GM18909 (cell line): ENCODE measurements around the gene G3BP2.
"Not testable (repeated sequence)": the region's sequence is repeated elsewhere in the genome, so short reads cannot be mapped to it uniquely, and the experiment has no call there.

Experiments used
- ATAC-seq: cut with Tn5 transposase; IDR thresholded peaks from one replicate; pipeline ENCODE4 v1.9.1; 2021; ENCODE audit warnings: mild to moderate bottlenecking; ENCODE audit not compliant: unreplicated experiment, poor library complexity

Gene G3BP2

GRCh38 chr4:75685546-75686189, 12.5 kb upstream of the G3BP2 start:
- no peak for ATAC-seq

- no peak for ATAC-seq
Measured at GRCh38 chr4:75683482-75684155, 10.4 kb upstream of the G3BP2 start.

- ATAC-seq: no peak
Measured at GRCh38 chr4:75679876-75680575, 6.8 kb upstream of the G3BP2 start.

GRCh38 chr4:75678965-75679364, 5.8 kb upstream of the G3BP2 start:
- no peak for ATAC-seq

DNA sequence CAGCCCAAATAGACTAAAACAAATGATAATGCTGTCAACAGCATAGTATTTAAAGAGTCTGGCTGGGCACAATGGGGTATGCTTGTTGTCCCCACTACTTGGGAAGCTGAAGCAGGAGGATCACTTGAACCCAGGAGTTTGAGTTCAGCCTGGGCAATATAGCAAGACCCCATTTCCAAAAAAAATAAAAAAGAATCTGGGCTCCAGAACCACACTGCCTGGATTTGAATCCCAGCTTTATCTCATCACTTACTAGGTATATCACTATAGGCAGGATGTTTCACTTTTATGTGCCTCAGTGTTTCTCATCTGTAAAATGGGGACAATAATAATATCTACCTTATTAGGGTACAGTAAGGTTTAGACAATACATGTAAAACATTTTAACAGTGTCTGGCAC, 5.3 kb upstream of the G3BP2 start:
- no peak for ATAC-seq

DNA sequence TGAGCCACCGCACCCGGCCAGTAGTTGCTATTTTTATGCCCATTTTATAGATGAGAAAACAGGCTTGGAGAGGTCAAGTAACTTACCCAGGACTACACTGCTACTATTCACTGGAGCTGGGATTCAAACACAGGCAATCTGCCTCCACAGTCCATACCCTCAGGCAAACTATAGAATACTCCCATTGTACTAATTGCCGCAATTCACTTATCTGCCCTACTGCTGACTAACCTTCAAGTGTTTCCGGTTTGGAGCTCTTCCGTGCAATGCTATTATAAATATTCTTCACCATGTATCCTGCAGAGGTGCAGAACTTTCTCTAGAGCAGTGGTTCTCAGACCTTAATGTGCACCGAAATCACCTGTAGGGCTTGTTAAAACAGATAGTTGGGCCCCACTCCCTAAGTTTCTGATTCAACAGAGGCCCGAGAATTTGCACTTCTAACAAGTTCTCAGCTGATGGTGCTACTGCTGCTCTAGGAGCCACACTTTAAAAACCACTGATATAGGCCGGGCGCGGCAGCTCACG, 1.9 kb upstream of the G3BP2 start:
- no peak for ATAC-seq

DNA sequence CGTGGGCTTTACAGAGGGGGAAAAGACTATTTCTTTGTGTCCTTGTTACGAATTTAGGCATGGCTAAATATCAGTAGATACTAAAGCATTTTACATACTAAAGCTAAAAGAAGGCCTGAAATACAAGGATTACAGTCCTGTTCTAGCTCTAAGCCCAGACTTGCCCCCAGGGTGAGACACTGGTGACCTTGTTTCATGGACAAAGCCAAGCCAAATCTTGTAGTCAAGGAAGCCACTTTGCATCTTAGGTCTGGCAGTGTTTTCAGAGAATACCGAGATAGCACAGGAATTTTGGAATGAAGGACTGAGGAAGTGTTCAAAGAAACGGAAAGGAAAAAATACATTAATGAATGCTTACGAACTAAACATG, 733 bp upstream of the G3BP2 start:
- no peak for ATAC-seq

GRCh38 chr4:75672461-75673026, 667 bp downstream of the G3BP2 start:
- peak; percentile 31 for ATAC-seq

GRCh38 chr4:75671802-75672421, 1.3 kb downstream of the G3BP2 start:
- no peak for ATAC-seq

GRCh38 chr4:75668596-75668995, 4.6 kb downstream of the G3BP2 start:
- ATAC-seq: no peak

DNA sequence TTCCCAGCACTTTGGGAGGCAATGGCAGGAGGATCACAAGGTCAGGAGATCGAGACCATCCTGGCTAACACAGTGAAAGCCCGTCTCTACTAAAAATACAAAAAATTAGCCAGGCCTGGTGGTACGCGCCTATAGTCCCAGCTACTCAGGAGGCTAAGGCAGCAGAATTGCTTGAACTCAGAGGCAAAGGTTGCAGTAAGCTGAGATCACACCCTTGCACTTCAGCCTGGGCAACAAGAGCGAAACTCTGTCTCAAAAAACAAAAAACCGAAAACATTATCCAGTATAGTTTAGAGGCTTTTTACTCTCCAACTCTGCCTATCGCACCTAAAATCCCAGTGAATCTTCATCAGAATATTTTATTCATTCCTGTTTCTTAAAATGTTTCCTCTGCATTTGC, 5.6 kb downstream of the G3BP2 start:
- not testable (repeated sequence) for ATAC-seq

DNA sequence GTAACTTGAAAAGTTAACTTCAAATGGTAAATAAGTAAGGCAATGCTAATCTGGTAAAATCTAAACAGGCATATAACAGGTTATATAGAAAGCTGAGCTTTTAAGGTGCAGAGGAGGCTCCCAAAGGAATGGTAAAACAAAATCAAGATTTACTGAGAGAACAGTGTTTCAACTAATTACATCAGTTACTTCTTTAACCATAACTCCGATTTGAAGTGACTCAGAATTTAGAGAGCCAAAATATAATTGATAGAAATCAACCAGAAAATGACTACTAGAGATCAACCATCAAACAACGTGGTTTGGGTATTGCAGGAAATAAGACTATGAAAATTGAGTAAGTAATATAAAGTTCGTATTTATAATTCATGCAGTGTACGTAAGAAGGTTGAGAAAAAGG, 6.9 kb downstream of the G3BP2 start:
- no peak for ATAC-seq

GRCh38 chr4:75664604-75665003, 8.6 kb downstream of the G3BP2 start:
- ATAC-seq: not testable (repeated sequence)

- ATAC-seq: no peak
Measured at GRCh38 chr4:75662626-75663025, 10.6 kb downstream of the G3BP2 start.

GRCh38 chr4:75660491-75660890, 12.7 kb downstream of the G3BP2 start:
- ATAC-seq: no peak

GRCh38 chr4:75659512-75660031, 13.6 kb downstream of the G3BP2 start:
- no peak for ATAC-seq

DNA sequence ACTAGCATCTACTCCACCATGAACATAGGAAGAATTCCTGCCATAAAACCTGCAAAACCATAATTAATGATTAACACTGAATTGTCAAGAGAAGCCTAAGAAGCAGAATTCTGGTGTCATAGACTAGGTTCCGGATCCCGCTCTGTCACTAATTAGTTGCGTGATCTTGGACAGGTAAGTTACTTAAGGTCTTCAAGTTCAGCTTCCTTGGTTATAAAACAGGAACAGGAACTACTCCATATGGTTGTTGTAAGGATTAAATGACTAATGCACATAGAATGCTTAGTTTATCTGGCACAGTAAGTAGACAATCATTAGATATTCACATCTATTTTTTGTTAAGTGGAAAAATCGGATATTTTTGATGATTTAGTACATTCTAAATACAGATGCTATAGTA, 14.3 kb downstream of the G3BP2 start:
- ATAC-seq: no peak

- ATAC-seq: peak; percentile 48
Measured at GRCh38 chr4:75655562-75655961, 17.6 kb downstream of the G3BP2 start.

GRCh38 chr4:75654905-75655304, 18.3 kb downstream of the G3BP2 start:
- no peak for ATAC-seq

DNA sequence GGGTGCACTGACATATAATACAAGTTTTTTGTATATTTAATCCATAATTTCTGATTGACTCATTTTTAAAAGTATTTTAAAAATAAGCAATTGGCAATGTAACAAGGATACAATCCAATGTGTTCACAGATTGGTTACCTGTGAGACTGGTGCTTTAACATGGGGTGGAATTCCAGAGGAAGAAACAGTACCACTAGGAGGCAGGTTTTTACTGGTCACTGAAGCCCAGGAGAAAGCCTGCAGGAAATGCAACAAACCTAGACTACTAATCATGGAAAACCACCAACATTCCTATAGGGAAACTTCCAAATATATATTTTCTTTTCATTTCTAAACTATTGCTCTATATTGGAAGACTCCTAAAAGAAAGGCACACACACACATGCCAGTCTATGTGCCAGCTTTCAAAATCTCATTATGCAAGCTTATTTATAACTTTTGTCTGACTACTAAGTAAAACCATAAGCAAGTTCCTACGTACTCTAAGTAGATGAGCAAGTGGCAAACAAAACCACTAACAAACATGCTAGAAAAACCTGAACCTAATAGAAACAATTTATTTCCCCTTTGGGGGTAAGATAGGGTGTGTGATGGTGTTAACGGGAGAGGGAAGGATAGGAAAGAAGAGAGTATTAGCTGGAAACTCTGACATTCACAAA, 19.2 kb downstream of the G3BP2 start:
- ATAC-seq: no peak
